Stomach (tissue), 4 donors: ENCODE measurements around the gene SLC2A6.

Source experiments
- CTCF ChIP-seq, 7 experiments: fragments of 450-650 bp in 4 of 7; fragments of 200-600 bp in 3 of 7; sonication (generic) in 3 of 7; IDR thresholded peaks; one replicate each; pipeline ENCODE4 v1.5.1; 2016 to 2019; ENCODE audit warnings: antibody characterized with exemption in 7 of 7, control low read depth in 2 of 7, mild to moderate bottlenecking in 1 of 7
- EP300 ChIP-seq: sonication (generic); formaldehyde crosslinking; IDR thresholded peaks from one replicate; pipeline ENCODE4 v1.6.1; 2017; ENCODE audit warnings: antibody characterized with exemption
- POLR2A ChIP-seq, 4 donors: fragments of 450-650 bp; IDR thresholded peaks; one replicate each; pipeline ENCODE4 v1.6.1; 2016; ENCODE audit warnings: antibody characterized with exemption in 4 of 4, control low read depth in 2 of 4, mild to moderate bottlenecking in 1 of 4, moderate library complexity in 1 of 4
- POLR2AphosphoS5 ChIP-seq, 3 donors: sonication (generic); formaldehyde crosslinking; IDR thresholded peaks; one replicate each; pipeline ENCODE4 v1.6.1; 2016; ENCODE audit warnings: antibody characterized with exemption in 3 of 3

- TF ChIP-seq CTCF (IDR thresholded peaks at IDR 0.05): no peak
- TF ChIP-seq POLR2A (IDR thresholded peaks at IDR 0.05): no peak
- TF ChIP-seq POLR2AphosphoS5 (IDR thresholded peaks at IDR 0.05): no peak
- no peak for TF ChIP-seq EP300
These were observed 45.2 kb upstream of the SLC2A6 start for GRCh38 chr9:133524146-133524545.
